BJ (cell line): ENCODE measurements around the gene RNLS. TPM values are rescaled to one million over a fixed set of nuclear protein-coding genes. Genes with fewer than 3 reads are reported as not detected.
"Not testable (repeated sequence)": the region's sequence is repeated elsewhere in the genome, so short reads cannot be mapped to it uniquely, and the experiment has no call there.

ENCODE experiments used
- CTCF ChIA-PET: fragments of 350-600 bp; formaldehyde crosslinking; extraction: SDS; loops from one replicate; lab custom pipeline; 2021; ENCODE audit warnings: antibody characterized with exemption, inconsistent platforms; lab: Yijun Ruan, JAX
- POLR2A ChIA-PET: fragments of 300-600 bp; sonication (Branson Sonifier 250); formaldehyde crosslinking; extraction: SDS; loops from one replicate; lab custom pipeline; 2021; ENCODE audit warnings: antibody characterized with exemption; lab: Charles Lee
- DNase-seq: peaks from one replicate; pipeline ENCODE4 v3.0.0-alpha.2; 2011; ENCODE audit warnings: low read depth
- H3K27me3 ChIP-seq: 2 replicates; pipeline ENCODE4 v1.6.0; 2011; ENCODE audit warnings: low read length; ENCODE audit not compliant: control insufficient read depth, insufficient read depth
- H3K36me3 ChIP-seq: 2 replicates; pipeline ENCODE4 v1.5.1; 2011; ENCODE audit warnings: low read length; ENCODE audit not compliant: control insufficient read depth, insufficient read depth
- H3K4me3 ChIP-seq: 2 replicates; pipeline ENCODE4 v1.5.1; 2011; ENCODE audit warnings: low read depth, mild to moderate bottlenecking, control low read depth, low read length
- polyA plus RNA-seq: library from polyadenylated mRNA; depleted of rRNA; stranded (reverse); fragments of >200 nt; gene quantifications from 2 replicates; pipeline ENCODE4 v1.2.3, GENCODE V29; 2011
- TF ChIP-seq, protein P1 (sequence below): IDR thresholded peaks from 2 replicates; pipeline ENCODE4 v1.5.1; 2011; ENCODE audit warnings: low read depth, mild to moderate bottlenecking, control low read depth, inconsistent platforms, low read length, moderate library complexity; ENCODE audit not compliant: insufficient read depth

The RNLS gene
- polyA plus RNA-seq, 1 experiment: 11.8 TPM

DNA sequence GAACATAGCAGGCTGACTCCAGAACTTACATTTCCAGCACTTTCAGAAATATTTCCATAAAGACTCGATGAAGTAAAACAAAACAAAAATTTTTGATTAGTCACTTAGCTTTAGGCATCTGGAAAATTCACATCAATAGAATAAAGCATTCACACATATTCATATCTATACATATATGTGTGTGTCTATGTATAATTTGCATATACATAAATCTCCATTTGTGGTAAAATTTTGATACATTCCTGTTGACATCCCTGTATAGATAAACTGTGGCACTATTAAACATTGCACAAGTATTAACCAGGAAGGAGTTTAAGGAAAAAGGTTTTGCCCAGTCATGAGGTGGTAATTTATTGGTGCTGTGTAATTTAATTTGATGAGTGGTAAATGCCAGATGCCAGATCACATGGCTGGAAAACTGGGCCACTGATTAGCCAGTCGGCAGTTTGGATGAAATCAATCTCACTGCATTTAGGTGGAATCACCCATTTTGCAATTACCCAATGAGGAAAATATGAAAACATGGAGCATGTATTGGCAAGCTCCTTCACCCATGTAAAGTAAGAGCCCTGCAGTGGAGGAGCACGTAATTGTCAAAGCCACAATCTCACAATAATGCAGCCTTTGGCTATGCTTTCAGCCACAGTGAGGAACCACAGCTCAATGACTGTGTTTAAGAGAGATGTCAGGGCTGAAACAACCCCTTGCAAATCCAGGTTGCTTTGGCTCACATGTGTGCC, 294.6 kb downstream of the RNLS start:
- H3K36me3 ChIP-seq: no peaks in the 10 kb centered on the region
- ChIA-PET POLR2A (no interaction called here), CTCF (no interaction called here)
- H3K27me3 ChIP-seq: no peaks in the 10 kb centered on the region
- TF ChIP-seq, protein P1, sequence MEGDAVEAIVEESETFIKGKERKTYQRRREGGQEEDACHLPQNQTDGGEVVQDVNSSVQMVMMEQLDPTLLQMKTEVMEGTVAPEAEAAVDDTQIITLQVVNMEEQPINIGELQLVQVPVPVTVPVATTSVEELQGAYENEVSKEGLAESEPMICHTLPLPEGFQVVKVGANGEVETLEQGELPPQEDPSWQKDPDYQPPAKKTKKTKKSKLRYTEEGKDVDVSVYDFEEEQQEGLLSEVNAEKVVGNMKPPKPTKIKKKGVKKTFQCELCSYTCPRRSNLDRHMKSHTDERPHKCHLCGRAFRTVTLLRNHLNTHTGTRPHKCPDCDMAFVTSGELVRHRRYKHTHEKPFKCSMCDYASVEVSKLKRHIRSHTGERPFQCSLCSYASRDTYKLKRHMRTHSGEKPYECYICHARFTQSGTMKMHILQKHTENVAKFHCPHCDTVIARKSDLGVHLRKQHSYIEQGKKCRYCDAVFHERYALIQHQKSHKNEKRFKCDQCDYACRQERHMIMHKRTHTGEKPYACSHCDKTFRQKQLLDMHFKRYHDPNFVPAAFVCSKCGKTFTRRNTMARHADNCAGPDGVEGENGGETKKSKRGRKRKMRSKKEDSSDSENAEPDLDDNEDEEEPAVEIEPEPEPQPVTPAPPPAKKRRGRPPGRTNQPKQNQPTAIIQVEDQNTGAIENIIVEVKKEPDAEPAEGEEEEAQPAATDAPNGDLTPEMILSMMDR: no peak
- no peak overlapping the region for H3K4me3 ChIP-seq
- no peak for DNase-seq

DNA sequence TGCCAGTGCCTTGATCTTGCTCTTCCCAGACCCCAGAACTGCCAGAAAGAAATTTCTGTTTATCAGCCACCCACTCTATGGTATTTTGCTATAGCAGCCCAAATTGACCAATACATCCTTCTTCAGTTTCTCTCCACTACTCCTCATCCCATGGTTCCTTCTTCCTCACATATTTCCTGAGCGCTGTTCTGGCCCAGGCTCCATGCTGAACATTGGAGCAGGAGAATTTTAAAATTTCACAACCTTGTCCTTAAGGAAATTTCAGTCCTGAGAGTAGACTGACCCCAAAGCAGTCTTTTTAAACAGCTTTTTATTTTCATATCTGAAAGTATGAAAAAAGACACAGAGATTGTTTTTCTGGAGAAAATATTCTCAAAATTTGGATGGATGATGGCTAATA, 297.1 kb downstream of the RNLS start:
- Histone ChIP-seq H3K4me3 (no peak overlapping the region), H3K27me3 (no peaks in the 10 kb centered on the region), H3K36me3 (no peaks in the 10 kb centered on the region)
- ChIA-PET CTCF (no interaction called here), POLR2A (no interaction called here)
- no peak for DNase-seq
- TF ChIP-seq, protein P1: no peak

DNA sequence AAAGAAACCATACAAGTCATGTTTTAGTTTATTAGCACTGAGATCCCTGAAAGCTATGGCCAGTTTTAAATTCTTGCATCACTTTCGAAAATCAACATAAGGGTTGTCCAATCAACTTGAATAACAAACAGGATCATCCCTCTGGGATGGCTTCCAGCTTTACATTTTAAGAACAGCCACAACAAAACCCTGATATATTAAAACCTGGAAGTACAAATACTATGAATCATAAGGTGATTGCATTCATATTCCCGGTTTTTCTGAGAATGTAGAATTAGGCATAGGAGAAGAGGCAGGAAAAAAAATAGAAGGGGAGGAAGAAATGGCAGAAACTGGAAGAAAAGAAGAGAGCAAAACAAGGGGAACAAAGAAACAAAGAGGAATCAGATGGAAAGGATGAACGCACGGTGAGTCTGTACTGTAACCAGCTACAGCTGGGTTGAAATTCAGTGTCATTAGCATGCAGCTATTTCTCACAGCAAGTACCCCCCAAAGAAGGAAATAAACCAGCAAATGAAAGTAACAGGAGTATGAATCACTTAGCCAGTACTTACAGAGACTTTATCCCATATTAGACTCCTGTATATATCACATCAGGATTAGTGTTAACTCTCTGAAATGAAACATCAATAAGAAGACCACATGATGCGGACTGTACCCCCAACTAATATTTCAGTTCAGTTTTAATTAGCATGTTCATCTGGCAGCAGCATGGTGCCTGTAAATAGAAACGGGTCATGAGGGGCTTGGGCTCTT, 301.3 kb downstream of the RNLS start:
- peak; percentile 54 for DNase-seq
- ChIA-PET CTCF (interaction anchor here (1.2 to 1.8 kb wide), 4 partner anchors 10 to 420 kb away, joined by 3 to 6 read pairs (median 5); no protein-coding TSS in a partner anchor), POLR2A (interaction anchor here (0.7 kb wide), 1 partner anchor 28 kb away, joined by 3 read pairs; no protein-coding TSS in a partner anchor)
- no peaks in the 10 kb centered on the region for H3K27me3 ChIP-seq
- TF ChIP-seq, protein P1: no peak
- H3K4me3 ChIP-seq: peak overlapping the region; percentile 29
- no peaks in the 10 kb centered on the region for H3K36me3 ChIP-seq

DNA sequence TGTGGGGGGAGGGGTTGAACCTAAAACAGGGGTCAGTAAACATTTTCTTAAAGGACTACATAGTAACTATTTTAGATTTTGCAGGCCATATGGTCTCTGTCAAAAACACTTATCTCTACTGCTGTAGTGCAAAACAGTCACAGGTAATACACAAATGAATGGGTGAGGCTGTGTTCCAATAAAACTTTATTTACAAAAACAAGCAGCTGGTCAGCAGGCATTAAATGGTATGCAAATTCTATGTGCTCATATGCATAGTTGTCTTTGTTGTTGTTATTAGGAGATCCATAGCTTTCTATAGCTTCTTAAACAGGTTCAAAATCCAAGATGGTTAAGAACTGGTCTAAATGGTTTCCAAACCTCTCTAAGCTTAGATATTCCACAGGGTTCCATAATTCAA, 302.6 kb downstream of the RNLS start:
- ChIA-PET POLR2A (no interaction called here), CTCF (interaction anchor here (0.5 to 1.8 kb wide), 3 partner anchors 109 to 1466 kb away, joined by 3 to 6 read pairs (median 4); no protein-coding TSS in a partner anchor)
- TF ChIP-seq, protein P1: no peak
- H3K36me3 ChIP-seq: no peaks in the 10 kb centered on the region
- no peak for DNase-seq
- H3K4me3 ChIP-seq: no peak overlapping the region
- no peaks in the 10 kb centered on the region for H3K27me3 ChIP-seq

DNA sequence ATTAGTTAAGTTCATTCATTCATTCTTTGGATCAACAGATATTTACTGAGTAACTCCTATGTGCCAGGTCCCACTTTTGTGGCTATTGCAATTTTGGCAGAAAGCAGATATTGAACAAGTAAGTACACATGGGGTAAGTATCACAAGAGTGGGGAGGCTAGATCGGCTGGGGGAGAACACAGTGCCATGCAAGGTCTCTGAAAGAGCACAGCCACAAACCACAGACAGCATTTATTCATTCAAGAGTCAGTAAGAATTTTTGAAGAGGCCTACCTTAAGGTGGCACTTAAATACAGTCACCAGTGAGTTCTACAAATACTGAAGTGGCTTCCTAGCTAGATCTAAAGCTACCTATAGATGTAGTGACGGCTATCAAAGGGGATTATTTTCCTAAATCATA, 304.2 kb downstream of the RNLS start:
- no peaks in the 10 kb centered on the region for H3K27me3 ChIP-seq
- CTCF ChIA-PET: no interaction called here
- POLR2A ChIA-PET: no interaction called here
- no peak for DNase-seq
- TF ChIP-seq, protein P1: no peak
- no peak overlapping the region for H3K4me3 ChIP-seq
- H3K36me3 ChIP-seq: no peaks in the 10 kb centered on the region

DNA sequence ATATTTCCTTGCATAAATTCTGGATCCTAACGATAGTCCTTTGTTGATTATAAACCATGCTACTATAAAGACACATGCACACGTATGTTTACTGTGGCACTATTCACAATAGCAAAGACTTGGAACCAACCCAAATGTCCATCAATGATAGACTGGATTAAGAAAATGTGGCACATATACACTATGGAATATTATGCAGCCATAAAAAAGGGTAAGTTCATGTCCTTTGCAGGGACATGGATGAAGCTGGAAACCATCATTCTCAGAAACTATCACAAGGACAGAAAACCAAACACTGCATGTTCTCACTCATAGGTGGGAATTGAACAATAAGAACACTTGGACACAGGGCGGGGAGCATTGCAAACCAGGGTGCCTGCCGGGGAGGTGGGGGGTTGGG, 306.2 kb downstream of the RNLS start:
- H3K4me3 ChIP-seq, H3K27me3 ChIP-seq, POLR2A ChIA-PET, CTCF ChIA-PET, DNase-seq, H3K36me3 ChIP-seq: not testable (repeated sequence)
